Measurements from ENCODE around the gene COL20A1. TPM values are rescaled to one million over a fixed set of nuclear protein-coding genes. Genes with fewer than 3 reads are reported as not detected.

Gene COL20A1
- total and polyA plus RNA-seq, 2 of the 13 experiments (the other 11 are each of a cell fraction or from before 2014, with no cell fraction given) = not detected

- TF ChIP-seq USF2 (IDR thresholded peaks at IDR 0.05; ENCODE audit: low read depth, low read length) = 0 out of 2 replicates have a peak, but pooled peaks have one; percentile 9
- no peak; the same call in 1 of the 2 replicates for TF ChIP-seq USF2 (CRISPR knock-in tag; IDR thresholded peaks at IDR 0.05; ENCODE audit: borderline replicate concordance)
- TF ChIP-seq TCF7 (IDR thresholded peaks at IDR 0.05; ENCODE audit: low read depth) = peak; percentile 60
- TF ChIP-seq HES4 (CRISPR knock-in tag; IDR thresholded peaks at IDR 0.05; ENCODE audit: borderline replicate concordance) = 0 out of 2 replicates have a peak, but pooled peaks have one; percentile 50
- TF ChIP-seq CBFB (CRISPR knock-in tag; IDR thresholded peaks at IDR 0.05) = no peak
- TF ChIP-seq RFX3 (CRISPR knock-in tag; IDR thresholded peaks at IDR 0.05) = peak; percentile 76
- TF ChIP-seq FOXP4 (CRISPR knock-in tag; IDR thresholded peaks at IDR 0.05) = peak; percentile 23; the same call in 1 of the 2 replicates
- no peak for TF ChIP-seq ZNF646 (CRISPR knock-in tag; IDR thresholded peaks at IDR 0.05)
- TF ChIP-seq E2F1 (CRISPR knock-in tag; IDR thresholded peaks at IDR 0.05) = no peak
- TF ChIP-seq ZNF224 (CRISPR knock-in tag; IDR thresholded peaks at IDR 0.05) = no peak
- TF ChIP-seq ZNF333 (CRISPR knock-in tag; IDR thresholded peaks at IDR 0.05; ENCODE audit: borderline replicate concordance) = no peak
- 0 out of 2 replicates have a peak, but pooled peaks have one; percentile 18 for TF ChIP-seq PITX1 (CRISPR knock-in tag; IDR thresholded peaks at IDR 0.05)
- TF ChIP-seq FOSL2 (CRISPR knock-in tag; IDR thresholded peaks at IDR 0.05) = peak; percentile 56
- peak; percentile 91 for TF ChIP-seq SIX4 (CRISPR knock-in tag; IDR thresholded peaks at IDR 0.05)
- TF ChIP-seq SMAD1 (CRISPR knock-in tag; IDR thresholded peaks at IDR 0.05; ENCODE audit: borderline replicate concordance, low read depth) = no peak
- no peak for TF ChIP-seq ZNF337 (CRISPR knock-in tag; IDR thresholded peaks at IDR 0.05; ENCODE audit: borderline replicate concordance, low read depth)
- 0 out of 2 replicates have a peak, but pooled peaks have one; percentile 23 for TF ChIP-seq PHF8 (CRISPR knock-in tag; IDR thresholded peaks at IDR 0.05)
- TF ChIP-seq SAP130 (CRISPR knock-in tag; IDR thresholded peaks at IDR 0.05; ENCODE audit: low read depth) = peak; percentile 31; the same call in 1 of the 2 replicates
These were observed 84.4 kb downstream of the COL20A1 start (continued) for GRCh38 chr20:63377256-63377941.
